Tibial artery (tissue), 4 donors: ENCODE results near the gene CASP8AP2.

Experiments
- DNase-seq, 2 donors: peaks; one replicate each; pipeline ENCODE4 v3.0.0-alpha.2; 2019
- H3K27ac ChIP-seq, 2 donors: fragments of 200-600 bp; sonication (generic) in 1 of 2; 1 replicate in 1 of 2; 2 replicates in 1 of 2; pipeline ENCODE4 v1.5.1; 2018 to 2019; ENCODE audit warnings: mild to moderate bottlenecking in 1 of 2
- H3K27me3 ChIP-seq, 2 donors: fragments of 200-600 bp; sonication (generic) in 1 of 2; one replicate each; pipeline versions ENCODE4 v1.5.1 to v1.6.0; 2016 to 2019
- H3K36me3 ChIP-seq, 3 donors: fragments of 200-600 bp; sonication (generic) in 2 of 3; one replicate each; pipeline ENCODE4 v1.5.1; 2016 to 2019; ENCODE audit warnings: mild to moderate bottlenecking in 2 of 3
- H3K4me1 ChIP-seq, 4 donors: fragments of 200-600 bp; sonication (generic) in 2 of 4; 1 replicate in 3 of 4; 2 replicates in 1 of 4; pipeline ENCODE4 v1.5.1; 2016 to 2019
- H3K4me3 ChIP-seq, 2 donors: fragments of 200-600 bp; sonication (generic) in 1 of 2; 1 replicate in 1 of 2; 2 replicates in 1 of 2; pipeline ENCODE4 v1.5.1; 2018 to 2019; ENCODE audit warnings: mild to moderate bottlenecking in 2 of 2
- H3K9me3 ChIP-seq, 3 donors: fragments of 200-600 bp; sonication (generic) in 1 of 3; one replicate each; pipeline ENCODE4 v1.5.1; 2016 to 2019
- intact Hi-C: fragments of 100-400 bp; cut with DNase I; formaldehyde crosslinking; loops from one replicate; pipeline ENCODE4 v1.15.0; 2023; ENCODE audit warnings: low total_unique reads
- TF ChIP-seq, protein P1 (sequence below), 2 experiments: fragments of 200-600 bp in 1 of 2; fragments of 450-650 bp in 1 of 2; IDR thresholded peaks; one replicate each; pipeline ENCODE4 v1.5.1; 2017 to 2019; ENCODE audit warnings: antibody characterized with exemption in 2 of 2, mild to moderate bottlenecking in 1 of 2, moderate library complexity in 1 of 2

The CASP8AP2 gene

DNA sequence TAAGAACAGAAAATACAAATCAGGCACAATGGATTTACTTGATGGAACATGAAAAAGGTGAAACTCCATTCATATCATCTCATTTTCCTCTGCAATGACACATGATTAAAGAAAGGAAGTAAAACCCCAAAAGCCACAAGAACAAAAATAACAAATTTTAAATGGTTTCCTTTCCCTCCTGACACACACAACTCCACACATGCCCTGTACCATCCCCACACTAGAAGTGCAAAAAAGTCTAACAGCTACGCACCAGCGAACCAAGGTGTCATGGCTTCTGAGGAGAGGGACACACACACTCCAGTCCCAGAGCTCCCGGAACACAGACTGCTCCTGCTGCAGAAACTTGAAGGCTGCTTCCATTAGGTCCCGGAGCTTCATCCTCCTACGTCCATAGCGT, 35.4 kb upstream of the CASP8AP2 start:
- H3K27me3 ChIP-seq = no peaks in the 10 kb centered on the region
- DNase-seq = no peak
- no peaks in the 10 kb centered on the region for H3K9me3 ChIP-seq
- no peak overlapping the region for H3K4me3 ChIP-seq
- H3K4me1 ChIP-seq = no peaks in the 10 kb centered on the region
- intact Hi-C loops = no loop called here
- H3K27ac ChIP-seq = no peak overlapping the region
- H3K36me3 ChIP-seq = peaks cover 33 to 56% (median 50%) of the 10 kb centered on the region in 3 donors
- TF ChIP-seq, protein P1, sequence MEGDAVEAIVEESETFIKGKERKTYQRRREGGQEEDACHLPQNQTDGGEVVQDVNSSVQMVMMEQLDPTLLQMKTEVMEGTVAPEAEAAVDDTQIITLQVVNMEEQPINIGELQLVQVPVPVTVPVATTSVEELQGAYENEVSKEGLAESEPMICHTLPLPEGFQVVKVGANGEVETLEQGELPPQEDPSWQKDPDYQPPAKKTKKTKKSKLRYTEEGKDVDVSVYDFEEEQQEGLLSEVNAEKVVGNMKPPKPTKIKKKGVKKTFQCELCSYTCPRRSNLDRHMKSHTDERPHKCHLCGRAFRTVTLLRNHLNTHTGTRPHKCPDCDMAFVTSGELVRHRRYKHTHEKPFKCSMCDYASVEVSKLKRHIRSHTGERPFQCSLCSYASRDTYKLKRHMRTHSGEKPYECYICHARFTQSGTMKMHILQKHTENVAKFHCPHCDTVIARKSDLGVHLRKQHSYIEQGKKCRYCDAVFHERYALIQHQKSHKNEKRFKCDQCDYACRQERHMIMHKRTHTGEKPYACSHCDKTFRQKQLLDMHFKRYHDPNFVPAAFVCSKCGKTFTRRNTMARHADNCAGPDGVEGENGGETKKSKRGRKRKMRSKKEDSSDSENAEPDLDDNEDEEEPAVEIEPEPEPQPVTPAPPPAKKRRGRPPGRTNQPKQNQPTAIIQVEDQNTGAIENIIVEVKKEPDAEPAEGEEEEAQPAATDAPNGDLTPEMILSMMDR (IDR thresholded peaks at IDR 0.05) = no peak

DNA sequence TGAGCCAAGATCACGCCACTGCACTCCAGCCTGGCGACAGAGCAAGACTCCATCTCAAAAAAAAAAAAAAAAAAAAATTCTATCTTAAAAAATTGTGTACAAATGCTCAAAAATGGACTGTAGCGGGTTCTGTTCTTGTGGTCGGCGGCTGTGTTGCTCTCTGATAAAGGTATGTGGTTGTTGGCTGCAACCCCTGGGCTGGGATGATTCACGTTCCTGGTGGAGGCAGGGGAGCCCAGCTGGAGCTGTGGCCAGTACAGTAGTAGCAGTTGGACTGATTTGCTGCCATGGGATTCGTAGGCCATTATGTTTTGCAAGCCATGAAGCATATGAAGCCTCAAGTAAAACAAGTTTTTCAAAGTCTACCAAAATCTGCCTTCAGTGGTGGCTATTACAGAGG, 32.4 kb upstream of the CASP8AP2 start:
- TF ChIP-seq, protein P1 (IDR thresholded peaks at IDR 0.05) = no peak
- Histone ChIP-seq H3K9me3 (no peaks in the 10 kb centered on the region), H3K27me3 (no peaks in the 10 kb centered on the region), H3K36me3 (peaks cover 25 to 68% (median 50%) of the 10 kb centered on the region in 3 donors), H3K4me3 (no peak overlapping the region), H3K4me1 (no peaks in the 10 kb centered on the region), H3K27ac (no peak overlapping the region)
- intact Hi-C loops = no loop called here
- no peak for DNase-seq

DNA sequence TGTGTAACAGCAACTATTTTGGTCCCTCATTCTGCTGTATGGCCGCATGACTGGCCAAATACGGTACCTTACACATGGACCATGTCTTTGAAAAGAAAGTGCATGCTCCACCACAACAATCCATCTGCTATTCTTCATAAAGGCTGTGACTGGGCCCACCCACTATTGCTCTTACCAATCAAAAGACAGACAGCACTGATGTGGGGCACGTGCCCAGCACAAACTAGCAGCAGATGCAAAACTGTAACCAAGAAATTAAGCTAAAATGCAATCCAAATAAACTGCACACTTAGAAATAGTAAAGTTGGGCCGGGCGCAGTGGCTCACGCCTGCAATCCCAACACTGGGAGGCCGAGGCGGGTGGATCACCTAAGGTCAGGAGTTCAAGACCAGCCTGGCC, 30.6 kb upstream of the CASP8AP2 start:
- no peak for DNase-seq
- Histone ChIP-seq H3K4me1 (no peaks in the 10 kb centered on the region), H3K27me3 (no peaks in the 10 kb centered on the region), H3K36me3 (peaks cover 13 to 58% (median 36%) of the 10 kb centered on the region in 3 donors), H3K4me3 (no peak overlapping the region), H3K27ac (no peak overlapping the region), H3K9me3 (no peaks in the 10 kb centered on the region)
- intact Hi-C loops = no loop called here
- TF ChIP-seq, protein P1 (IDR thresholded peaks at IDR 0.05) = no peak

DNA sequence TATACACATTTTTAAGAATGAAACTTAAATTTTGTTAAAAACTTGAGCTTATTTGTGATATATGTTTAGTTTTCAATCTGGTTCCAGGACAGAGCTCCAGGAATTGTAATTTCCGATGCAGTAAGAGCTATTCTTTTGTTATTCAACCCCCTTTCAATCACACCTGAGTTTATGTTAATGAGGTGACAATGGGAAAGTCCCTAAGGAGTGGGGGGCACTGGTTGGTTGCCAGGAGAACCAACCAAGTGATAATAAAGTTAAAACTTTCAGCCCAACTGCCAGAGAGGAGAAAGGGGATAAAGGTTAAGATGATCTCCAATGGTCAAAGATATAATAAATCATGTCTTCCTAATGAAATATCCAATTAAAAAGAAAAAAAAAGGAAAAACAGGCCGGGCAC, 29.9 kb upstream of the CASP8AP2 start:
- Histone ChIP-seq H3K4me3 (no peak overlapping the region), H3K4me1 (no peaks in the 10 kb centered on the region), H3K27me3 (no peaks in the 10 kb centered on the region), H3K27ac (no peak overlapping the region), H3K9me3 (no peaks in the 10 kb centered on the region), H3K36me3 (peaks cover 13 to 52% (median 30%) of the 10 kb centered on the region in 3 donors)
- no peak for DNase-seq
- TF ChIP-seq, protein P1 (IDR thresholded peaks at IDR 0.05) = no peak
- intact Hi-C loops = no loop called here

DNA sequence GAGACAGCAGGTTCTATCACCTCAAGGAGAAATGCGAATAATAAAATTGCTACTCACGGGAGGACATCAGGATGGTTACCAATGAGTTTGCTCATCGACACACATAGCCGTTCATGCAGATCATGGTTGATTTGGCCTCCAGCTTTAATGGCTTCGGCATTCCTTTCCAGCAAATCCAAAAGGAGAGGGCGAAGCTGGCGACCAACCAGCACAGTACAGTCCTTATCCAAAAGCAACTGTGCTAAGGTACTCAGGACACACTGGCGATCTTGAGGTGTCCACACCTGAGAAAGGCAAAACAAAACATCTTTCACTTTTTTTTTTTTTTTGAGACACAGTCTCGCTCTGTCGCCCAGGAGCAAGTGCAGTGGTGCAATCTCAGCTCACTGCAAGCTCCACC, 26.4 kb upstream of the CASP8AP2 start:
- Histone ChIP-seq H3K4me1 (no peaks in the 10 kb centered on the region), H3K27ac (no peak overlapping the region), H3K36me3 (peaks cover 13 to 47% (median 29%) of the 10 kb centered on the region in 3 donors), H3K4me3 (no peak overlapping the region), H3K9me3 (no peaks in the 10 kb centered on the region), H3K27me3 (no peaks in the 10 kb centered on the region)
- intact Hi-C loops = no loop called here
- no peak for DNase-seq
- TF ChIP-seq, protein P1 (IDR thresholded peaks at IDR 0.05) = no peak

DNA sequence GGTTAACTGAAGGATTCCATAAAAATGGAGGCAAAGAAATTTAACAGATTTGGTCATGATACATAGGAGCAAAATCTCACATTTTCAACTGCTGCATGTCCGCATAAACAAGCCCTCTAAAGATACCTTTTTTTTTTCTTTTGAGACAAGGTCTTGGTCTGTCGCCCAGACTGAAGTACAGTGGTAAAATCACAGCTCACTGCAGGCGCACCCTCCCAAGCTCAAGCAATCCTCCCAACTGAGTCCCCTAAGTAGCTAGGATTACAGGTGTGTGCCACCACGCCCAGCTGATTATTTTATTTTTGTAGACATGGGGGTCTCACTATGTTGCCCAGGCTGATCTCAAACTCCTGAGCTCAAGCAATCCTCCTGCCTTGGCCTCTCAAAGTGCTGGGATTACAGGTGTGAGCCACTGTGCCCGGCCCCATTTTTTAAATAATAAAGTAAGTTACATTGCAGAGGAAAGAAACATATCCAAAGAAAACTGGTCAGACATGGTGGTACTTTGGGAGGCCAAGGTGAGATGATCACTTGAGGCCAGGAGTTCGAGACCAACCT, 23.8 kb upstream of the CASP8AP2 start:
- Histone ChIP-seq H3K27ac (no peak overlapping the region), H3K4me1 (no peaks in the 10 kb centered on the region), H3K4me3 (no peak overlapping the region), H3K36me3 (peaks cover 5 to 22% (median 8%) of the 10 kb centered on the region in 3 donors), H3K27me3 (no peaks in the 10 kb centered on the region), H3K9me3 (no peaks in the 10 kb centered on the region)
- intact Hi-C loops = no loop called here
- DNase-seq = no peak
- TF ChIP-seq, protein P1 (IDR thresholded peaks at IDR 0.05) = no peak
